Stimulated activated CD8-positive, alpha-beta memory T cell treated with anti-CD3 and anti-CD28 coated beads, Interleukin-7, amount 100 ng/mL, for 1 hour (primary cell): ENCODE measurements around the gene BNC2.
"Not testable (repeated sequence)": the region's sequence is repeated elsewhere in the genome, so short reads cannot be mapped to it uniquely, and the experiment has no call there.

ENCODE experiments used
- DNase-seq, 2 donors: peaks; one replicate each; pipeline ENCODE4 v3.0.0-alpha.2; 2020; ENCODE audit warnings: low read depth in 2 of 2

Gene BNC2, protein sequence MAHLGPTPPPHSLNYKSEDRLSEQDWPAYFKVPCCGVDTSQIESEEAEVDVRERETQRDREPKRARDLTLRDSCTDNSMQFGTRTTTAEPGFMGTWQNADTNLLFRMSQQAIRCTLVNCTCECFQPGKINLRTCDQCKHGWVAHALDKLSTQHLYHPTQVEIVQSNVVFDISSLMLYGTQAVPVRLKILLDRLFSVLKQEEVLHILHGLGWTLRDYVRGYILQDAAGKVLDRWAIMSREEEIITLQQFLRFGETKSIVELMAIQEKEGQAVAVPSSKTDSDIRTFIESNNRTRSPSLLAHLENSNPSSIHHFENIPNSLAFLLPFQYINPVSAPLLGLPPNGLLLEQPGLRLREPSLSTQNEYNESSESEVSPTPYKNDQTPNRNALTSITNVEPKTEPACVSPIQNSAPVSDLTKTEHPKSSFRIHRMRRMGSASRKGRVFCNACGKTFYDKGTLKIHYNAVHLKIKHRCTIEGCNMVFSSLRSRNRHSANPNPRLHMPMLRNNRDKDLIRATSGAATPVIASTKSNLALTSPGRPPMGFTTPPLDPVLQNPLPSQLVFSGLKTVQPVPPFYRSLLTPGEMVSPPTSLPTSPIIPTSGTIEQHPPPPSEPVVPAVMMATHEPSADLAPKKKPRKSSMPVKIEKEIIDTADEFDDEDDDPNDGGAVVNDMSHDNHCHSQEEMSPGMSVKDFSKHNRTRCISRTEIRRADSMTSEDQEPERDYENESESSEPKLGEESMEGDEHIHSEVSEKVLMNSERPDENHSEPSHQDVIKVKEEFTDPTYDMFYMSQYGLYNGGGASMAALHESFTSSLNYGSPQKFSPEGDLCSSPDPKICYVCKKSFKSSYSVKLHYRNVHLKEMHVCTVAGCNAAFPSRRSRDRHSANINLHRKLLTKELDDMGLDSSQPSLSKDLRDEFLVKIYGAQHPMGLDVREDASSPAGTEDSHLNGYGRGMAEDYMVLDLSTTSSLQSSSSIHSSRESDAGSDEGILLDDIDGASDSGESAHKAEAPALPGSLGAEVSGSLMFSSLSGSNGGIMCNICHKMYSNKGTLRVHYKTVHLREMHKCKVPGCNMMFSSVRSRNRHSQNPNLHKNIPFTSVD

DNA sequence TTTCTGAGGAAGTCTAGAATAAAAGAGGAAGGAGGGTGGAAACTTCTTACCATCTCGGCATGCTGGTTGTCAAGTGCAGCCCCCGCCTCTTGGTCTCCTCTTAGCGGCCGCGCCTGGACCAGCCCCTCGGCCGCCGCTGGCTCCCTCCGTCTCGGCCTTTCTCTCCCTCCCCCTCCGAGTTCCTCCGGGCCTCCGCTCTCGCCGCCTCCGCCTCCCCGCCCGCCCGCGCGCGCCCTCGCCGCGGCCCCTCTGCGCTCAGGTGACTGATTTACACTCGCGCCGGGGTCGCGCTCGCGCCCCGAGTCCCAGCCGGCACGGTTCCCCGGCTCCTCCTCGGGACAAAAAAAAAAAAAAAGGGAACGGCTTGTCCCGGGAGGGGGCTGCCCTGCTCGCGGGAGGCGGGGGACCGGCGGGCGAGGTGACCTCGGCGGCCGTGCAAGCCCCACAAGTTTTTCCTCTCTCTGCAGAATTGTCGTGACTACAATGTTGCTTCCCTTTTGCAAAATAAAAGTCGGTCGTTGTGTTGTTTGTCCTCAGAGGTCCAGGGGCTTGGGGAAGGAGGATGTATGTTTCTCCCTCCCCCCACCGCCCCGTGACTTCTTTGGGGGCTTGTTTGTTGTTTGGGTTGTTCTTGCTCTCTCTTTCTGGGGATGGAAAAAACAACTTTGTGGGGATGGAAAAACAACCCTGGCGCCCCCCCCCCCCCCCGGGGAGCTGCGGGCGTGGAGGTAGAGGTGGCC lies at the start of gene BNC2:
TSS of gene BNC2 (minus strand) at position 75 of the 740 bp plus-strand sequence. CDS start at position 53, 22 bp downstream.
- no peak for DNase-seq

DNA sequence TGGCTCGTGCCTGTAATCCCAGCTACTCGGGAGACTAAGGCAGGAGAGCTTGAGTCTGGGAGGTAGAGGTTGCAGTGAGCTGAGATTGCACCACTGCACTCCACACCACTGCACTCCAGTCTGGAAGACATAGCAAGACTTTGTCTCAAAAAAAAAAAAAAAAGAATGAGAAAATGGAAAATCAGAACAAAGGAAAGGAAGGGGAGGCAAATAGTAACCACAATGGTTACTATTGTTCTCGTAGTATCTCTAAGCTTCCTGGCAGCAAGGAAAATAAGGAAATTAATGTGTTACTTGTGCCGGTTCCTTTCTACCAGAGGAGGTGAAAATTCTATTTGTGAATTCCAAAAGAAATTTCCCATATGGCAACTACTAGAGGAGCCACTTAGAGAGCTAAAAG lies 48.5 kb upstream of the BNC2 start:
- no peak for DNase-seq

DNA sequence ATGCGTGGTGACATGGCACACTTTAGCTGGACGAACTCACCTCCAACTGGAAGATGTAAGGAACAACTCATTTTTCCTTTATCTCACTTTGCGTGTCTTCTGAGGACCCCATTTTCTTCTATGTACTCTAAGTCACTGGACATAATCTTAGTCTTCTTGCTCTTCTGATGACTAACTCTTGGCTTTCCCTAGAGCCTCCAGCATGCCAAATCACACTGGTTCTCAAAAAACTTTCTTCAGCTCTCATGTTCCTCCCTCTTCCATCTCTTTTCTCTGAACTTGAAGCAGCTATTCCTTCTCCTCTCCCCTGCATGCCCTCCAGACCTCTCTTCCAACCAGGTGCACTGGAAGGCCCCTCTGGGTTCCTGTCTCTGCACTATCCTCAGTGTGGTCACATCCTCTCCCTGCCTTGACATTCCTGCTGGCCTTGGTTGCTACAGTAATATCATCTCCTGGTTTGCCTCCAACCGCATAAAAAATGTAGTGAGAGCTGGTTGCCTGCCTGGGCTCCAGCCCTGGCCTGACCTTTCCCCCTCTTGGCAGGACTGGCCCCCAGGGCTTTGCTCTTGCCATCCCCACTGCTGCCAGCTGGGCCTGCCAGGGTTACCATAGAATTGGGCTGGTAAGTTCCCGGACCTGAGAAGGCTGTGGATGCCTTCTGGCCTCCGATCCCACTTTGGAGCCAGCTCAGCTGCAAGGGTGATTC lies 44.8 kb upstream of the BNC2 start:
- DNase-seq = no peak

DNA sequence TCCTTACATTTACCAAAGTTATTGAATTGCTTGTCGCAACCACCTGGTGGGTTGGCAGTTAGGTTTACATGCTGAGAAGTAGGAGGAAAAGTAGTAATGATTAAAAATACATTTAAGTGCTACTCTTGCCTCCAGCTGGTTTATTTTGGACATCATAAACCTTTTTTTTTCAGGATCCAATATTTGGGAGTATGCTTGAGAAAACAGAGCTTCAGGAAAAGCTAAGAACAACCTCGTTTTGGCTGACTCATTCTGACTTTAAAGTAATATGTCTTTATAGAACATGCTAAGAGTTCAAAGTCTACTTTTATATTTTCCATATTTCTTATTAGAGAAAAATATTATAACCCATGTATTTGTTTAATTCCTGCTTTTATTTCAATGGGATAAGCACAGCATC lies 41.7 kb upstream of the BNC2 start:
- DNase-seq = no peak

DNA sequence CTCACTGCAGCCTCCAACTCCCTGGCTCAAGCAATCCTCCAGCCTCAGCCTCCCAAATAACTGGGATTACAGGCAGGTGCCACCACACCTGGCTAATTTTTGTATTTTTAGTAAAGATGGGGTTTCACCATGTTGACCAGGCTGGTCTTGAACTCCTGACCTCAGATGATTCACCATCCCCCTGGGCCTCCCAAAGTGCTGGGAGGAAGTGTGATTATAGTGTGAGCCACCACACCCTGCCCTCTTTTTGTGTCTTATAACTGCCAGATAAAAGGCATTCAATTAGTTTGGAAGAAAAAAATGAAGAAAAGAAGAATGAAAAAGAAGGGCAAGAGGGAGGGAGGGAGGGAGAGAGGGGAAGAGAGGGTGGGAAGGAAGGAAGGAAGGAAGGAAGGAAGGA lies 37.7 kb upstream of the BNC2 start:
- DNase-seq = not testable (repeated sequence)

DNA sequence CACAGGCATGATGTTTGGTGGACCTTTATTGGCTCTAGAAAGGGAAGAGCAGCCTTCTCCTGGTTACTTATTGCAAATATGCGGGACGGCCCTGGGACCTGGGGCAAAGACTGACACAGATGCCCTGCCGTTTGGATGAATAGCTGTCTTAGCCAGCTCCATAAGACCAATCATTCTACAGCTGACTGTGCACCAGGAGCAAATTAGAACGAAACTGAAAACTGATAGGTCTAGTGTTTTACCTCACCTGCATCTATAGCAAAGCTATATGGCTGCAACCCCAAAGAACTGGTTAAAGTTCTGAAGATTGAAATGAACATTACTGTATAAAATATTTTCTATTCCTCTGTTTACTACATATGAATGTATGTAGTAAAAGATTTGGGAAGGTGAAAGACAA lies 34.2 kb upstream of the BNC2 start:
- DNase-seq = no peak

DNA sequence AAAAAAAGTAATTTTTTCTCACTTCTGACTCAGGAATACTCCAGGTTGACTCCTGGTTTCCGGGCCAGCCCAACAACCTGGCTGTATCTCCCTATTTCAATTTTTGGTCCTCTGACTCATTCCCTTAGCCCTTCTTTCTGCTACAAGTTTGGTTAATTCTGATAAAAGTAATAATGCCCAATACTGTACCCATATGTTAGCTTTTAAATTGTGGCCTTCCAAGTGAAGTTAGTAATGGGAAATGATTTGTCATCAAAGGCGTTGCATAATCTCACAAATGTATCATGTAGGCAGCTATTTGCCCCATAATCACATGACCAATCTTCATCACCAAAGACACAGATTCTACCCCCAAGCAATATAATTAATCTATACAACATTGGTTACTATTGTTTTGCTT lies 31.1 kb upstream of the BNC2 start:
- no peak for DNase-seq

DNA sequence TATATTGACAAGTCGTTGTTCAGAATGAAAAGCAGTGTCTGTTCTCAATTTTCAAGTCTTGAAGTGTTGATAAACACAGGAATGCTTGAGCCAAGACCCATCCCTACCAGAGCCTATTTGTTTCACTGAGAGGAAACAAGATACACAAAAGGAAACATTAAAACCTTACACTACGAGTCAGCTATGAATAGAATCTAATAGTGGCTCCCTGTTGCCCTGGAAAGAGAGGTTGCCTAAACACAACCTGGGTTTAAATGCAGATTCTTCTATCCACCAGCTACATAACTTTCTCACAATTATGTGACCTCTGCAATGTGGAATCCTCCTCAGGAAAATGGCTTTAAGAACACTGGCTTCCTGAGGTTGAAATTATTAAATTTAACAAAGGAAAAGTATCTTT lies 29.1 kb upstream of the BNC2 start:
- DNase-seq = no peak

DNA sequence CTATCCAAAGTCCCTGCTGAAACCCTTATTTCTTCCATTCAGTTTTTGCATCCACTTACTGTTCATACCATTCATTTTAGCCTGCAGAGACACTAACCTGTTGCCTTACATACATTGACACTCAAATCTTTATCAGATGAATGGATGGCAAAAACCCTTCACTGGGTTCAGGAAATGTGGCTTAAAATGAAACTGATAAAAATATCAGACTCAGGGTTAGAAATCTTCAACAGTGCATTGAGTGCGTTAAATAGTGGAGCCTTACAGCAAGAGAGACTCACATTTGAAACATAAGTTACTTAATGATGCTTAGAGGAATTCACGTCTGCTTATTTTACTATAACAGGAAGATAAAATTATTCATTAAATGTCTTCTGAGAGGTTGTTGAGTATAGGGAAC lies 28.0 kb upstream of the BNC2 start:
- DNase-seq = no peak

DNA sequence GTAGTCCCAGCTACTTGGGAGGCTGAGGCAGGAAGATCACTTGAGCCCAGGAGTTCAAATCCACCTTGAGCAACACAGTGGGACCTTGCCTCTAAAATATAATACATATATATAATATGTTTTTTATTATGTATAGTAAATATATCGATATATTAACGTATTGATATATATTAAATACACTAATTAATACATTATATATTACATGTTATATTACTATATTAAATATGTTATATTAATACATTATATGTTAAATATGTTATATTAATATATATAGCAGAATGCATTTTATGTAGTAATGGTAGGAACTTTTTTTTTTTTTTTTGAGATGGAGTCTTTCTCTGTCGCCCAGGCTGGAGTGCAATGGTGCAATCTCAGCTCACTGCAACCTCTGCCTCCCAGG lies 18.1 kb upstream of the BNC2 start:
- DNase-seq = no peak

DNA sequence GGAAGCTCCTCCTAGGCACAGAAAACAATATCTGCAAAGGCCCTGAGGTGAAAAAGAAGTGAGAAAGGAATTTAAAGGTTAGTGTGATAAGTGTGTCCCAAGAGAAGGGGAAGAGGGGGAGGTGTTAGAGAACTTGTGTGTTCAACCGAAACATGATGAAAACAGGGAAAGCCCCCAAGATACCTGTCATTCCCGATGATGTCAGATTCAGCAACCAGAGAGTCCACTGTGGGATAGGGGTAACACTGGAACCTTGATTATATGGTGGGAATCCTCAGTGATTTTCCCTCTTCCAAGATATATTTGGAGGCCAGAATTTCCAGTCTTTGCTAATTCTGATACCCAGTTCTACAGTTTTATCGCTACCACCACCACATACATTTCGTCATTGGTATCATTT lies 15.5 kb upstream of the BNC2 start:
- DNase-seq = no peak

DNA sequence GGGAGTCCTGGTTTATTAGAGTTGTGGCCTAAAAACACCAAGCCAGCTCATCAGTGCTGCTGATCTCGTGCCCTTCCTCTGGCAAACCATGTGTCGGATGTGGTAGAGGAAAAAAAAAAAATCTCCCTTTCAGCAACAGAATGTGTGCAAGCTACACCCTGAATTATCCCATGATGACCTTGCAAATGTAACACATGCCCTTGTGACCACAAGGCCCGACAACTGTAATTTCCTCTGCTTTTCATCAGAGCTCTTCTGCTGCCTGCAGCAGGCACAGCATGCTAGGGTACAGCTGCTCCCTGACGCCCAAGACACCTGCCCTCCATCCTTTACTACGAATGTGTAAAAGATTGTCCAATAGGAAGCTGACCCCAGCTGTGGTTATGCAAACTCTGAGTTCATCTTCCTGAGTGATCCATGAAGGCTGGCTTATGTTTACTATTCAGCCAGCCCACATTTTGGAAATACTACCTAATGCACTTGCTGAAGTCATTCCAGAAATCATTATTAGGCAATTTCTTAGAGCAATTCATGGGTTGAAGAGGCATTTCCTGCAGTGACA lies 14.6 kb upstream of the BNC2 start:
- DNase-seq = no peak

DNA sequence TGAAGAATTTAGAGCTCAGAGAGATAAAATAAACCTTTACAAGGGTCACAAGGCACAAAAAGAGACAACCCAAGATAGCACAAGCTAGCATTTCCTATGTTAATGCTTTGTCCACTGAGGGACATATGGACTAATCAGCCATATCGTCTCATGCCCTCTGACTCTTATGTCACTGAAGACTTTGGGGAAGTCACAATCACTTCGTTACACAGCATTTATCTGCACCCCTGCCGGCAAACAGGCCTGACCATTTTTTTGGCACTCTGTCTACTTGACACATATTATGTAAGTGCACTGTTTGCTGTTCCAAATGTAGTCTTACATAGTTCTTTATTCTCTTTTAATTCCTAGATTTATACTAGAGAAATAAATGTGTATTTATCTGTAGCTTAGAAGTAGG lies 13.9 kb upstream of the BNC2 start:
- DNase-seq = no peak

DNA sequence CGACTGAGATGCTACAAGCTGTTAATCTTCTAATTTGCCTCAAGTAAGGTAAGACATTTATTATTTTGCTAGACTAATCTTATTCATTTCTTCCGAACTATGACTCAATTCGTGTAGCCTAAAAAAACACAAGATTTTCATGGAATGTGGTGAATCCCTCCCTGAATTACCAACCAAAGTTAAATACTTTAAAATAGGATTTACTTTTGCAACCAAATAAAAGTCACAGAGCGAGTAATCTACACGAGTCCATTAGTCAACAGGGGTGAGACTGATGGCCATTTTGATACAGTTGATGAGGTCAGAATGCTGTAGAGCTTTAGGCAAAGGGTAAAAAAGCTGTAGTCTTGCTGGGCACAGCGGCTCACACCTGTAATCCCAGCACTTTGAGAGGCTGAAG lies 13.1 kb upstream of the BNC2 start:
- no peak for DNase-seq

DNA sequence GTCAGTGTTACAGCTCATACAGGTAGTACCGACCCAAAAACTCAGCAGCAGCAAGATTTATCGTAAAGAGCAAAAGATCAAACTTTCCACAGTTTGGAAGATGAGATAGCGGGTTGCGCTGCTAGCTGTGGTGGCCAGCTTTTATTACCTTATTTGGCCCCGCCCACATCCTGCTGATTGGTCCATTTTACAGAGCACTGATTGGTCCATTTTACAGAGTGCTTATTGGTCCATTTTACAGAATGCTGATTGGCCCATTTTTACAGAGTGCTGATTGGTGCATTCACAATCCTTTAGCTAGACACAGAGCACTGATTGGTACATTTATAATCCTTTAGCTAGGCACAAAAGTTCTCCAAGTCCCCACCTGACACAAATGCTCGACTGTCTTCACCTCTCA lies 12.0 kb upstream of the BNC2 start:
- DNase-seq = not testable (repeated sequence)

DNA sequence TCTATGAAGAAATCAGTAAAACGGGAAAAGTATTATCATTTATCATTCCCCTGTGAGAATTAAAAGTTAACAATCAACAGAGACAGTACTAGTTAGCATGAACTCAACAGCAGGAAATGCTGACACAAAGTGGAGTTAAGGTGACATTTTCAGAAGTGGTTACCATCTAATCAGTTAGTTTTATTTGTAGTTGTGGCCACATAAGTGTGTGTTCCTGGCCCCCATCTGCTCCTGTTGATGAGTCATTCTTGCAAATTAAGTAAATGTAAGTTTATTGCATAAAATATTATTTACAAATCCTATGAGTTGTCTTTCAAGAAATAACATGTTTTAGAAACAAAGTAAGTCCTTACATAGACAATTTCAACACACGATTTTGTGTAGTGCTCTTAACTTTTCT lies 8.9 kb upstream of the BNC2 start:
- no peak for DNase-seq

DNA sequence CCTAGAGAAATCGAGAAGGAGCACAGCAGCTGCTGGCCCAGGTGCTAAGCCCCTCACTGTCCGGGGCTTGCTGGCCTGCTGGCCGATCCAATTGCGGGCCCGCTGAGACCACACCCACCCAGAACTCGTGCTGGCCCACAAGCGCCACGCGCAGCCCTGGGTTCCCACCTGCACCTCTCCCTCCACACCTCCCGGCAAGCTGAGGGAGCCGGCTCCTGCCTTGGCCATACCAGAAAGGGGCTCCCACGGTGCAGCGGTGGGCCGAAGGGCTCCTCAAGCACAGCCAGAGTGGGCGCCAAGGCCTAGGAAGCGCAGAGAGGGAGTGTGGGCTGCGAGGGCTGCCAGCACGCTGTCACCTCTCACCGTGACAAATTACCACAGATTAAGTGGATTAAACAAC lies 6.8 kb upstream of the BNC2 start:
- no peak for DNase-seq

DNA sequence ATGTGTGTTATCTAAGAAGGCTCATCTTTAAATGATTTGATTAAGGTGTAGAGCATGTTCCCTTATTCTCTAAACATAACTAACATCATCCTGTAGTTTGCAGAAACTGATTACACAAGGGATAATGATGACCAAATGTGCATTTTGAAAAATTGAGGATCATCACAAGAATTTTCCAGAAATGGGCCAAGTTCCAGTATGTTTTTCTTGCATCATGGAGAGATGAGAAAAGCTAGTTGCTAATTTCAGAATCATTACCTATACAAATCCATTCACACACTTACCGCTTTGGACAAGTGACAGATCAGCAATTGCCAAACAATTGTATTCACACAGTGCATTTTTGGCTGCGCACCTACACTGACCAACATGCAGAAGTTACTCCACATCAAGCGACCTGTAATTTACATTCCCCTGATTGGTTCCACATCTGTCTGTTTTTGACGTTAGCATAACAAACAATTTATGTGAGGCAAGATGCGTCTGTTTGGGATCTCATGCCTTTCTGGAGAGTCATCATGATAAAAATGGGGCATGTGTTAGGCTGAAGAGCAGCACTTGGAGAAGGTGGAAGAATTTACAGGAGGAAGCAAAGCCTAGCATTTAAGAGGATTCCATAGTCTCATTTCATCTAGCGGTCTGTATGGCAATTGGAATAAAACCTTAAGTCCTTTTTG lies 2.8 kb upstream of the BNC2 start:
- no peak for DNase-seq

DNA sequence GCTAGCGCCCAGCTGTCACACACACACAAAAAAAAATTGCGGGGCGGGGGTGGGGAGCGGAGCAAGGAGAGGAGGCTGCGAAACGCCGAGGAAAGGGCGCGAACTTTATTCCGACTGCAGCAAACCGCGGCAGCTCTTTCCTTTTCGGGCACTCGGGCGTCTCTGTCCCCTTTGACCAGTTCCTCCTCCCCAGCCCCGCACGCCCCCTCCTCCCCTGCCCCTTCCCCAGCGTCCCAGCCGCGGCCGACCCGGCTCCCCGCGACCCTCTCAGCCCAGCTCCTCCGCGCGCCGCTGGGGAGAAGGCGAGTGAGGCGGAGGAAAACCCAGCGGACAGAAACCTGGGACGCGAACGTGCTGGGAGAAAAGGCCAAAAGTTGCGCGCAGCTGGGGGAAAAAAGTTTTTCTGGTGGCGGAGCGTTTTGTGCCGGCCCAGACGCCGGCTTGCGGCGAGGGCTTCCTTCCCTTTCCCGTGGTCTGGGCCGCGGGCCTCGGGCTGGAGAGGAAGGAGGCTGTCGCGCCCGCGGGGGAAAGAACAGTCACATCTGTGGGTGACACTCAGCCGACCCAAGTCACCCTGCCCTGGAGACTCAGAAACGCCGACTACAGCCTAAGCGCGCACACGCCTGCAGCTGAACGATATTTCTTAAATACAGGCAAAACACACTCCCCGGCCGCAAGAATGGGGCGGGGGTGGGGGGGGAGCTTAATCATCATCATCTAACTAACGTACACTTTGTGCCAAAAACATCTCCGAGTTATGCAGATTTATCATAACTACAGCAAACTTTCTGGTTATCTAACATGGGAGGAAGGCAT lies 1.1 kb upstream of the BNC2 start:
- DNase-seq = no peak
